Cardiac septum (tissue), 1 donor: Measurements from ENCODE around the gene TBC1D7. TPM values are rescaled to one million over a fixed set of nuclear protein-coding genes. Genes with fewer than 3 reads are reported as not detected.

Source experiments
- DNase-seq: peaks from one replicate; pipeline ENCODE4 v3.0.0-alpha.2; 2020; ENCODE audit warnings: low spot score
- intact Hi-C: fragments of 100-400 bp; cut with DNase I; formaldehyde crosslinking; loops from one replicate; pipeline ENCODE4 v1.14.0; 2022
- long read RNA-seq: library from polyadenylated mRNA; unstranded; transcript quantifications from one replicate; pipeline ENCODE4 v2.0.0, GENCODE V29; 2021
- total RNA-seq: library from RNA; stranded (reverse); fragmentation: NEBNext Ultra II Directional; extraction: Animal tissue kit (Norgen Biotek cat#: 25700); gene quantifications from one replicate; pipeline ENCODE4 v1.2.1, GENCODE V29; 2021
- donor health status: DM: no; HTN: no; CAD: no.

Gene TBC1D7
- 30.5 TPM for total RNA-seq
- long read RNA-seq, transcript TBC1D7-204 (8 exons, 1,276 nt), result minor isoform, 11 of 294 reads
- long read RNA-seq, transcript TBC1D7-202 (8 exons, 1,116 nt), result major isoform, 19 of 294 reads
- long read RNA-seq, partial matches to known transcripts, result 17 of 294 reads
- long read RNA-seq, other reads (novel, unspliced or antisense), result 245 of 294 reads

- intact Hi-C loops, result no loop called here
- DNase-seq, result peak; percentile 97
Observed at GRCh38 chr6:13328076-13328874, at the start of gene TBC1D7. TBC1D7 (minus strand) TSS chr6:13328537; CDS start chr6:13326898, 1,639 bp downstream.

GRCh38 chr6:13377054-13377758 lies 48.9 kb upstream of the TBC1D7 start:
- intact Hi-C loops, result no loop called here

GRCh38 chr6:13375360-13375878 lies 47.1 kb upstream of the TBC1D7 start:
- DNase-seq, result no peak
- intact Hi-C loops, result no loop called here

More at GRCh38 chr6:13377054-13377758, 48.9 kb upstream of the TBC1D7 start:
- no peak for DNase-seq

- intact Hi-C loops, result no loop called here
- no peak for DNase-seq
Observed at GRCh38 chr6:13373919-13374318, 45.6 kb upstream of the TBC1D7 start.

- DNase-seq, result no peak
- intact Hi-C loops, result no loop called here
Observed at GRCh38 chr6:13373488-13373886, 45.1 kb upstream of the TBC1D7 start.

GRCh38 chr6:13372688-13373487 lies 44.6 kb upstream of the TBC1D7 start:
- intact Hi-C loops, result no loop called here
- no peak for DNase-seq

GRCh38 chr6:13372076-13372475 lies 43.7 kb upstream of the TBC1D7 start:
- intact Hi-C loops, result no loop called here
- no peak for DNase-seq

- no peak for DNase-seq
- intact Hi-C loops, result no loop called here
Observed at GRCh38 chr6:13371421-13372072, 43.2 kb upstream of the TBC1D7 start.

GRCh38 chr6:13370623-13371022 lies 42.3 kb upstream of the TBC1D7 start:
- intact Hi-C loops, result no loop called here
- no peak for DNase-seq

- DNase-seq, result no peak
- intact Hi-C loops, result loop anchor here (10.0 kb wide), 1 partner anchor 165 kb away; no protein-coding TSS in a partner anchor
Observed at GRCh38 chr6:13369591-13369990, 41.3 kb upstream of the TBC1D7 start.

- no peak for DNase-seq
- intact Hi-C loops, result loop anchor here (10.0 kb wide), 1 partner anchor 166 kb away; no protein-coding TSS in a partner anchor
Observed at GRCh38 chr6:13368731-13369115, 40.4 kb upstream of the TBC1D7 start.

- intact Hi-C loops, result loop anchor here (10.0 kb wide), 1 partner anchor 167 kb away; no protein-coding TSS in a partner anchor
- no peak for DNase-seq
Observed at GRCh38 chr6:13368079-13368730, 39.9 kb upstream of the TBC1D7 start.

- no peak for DNase-seq
- intact Hi-C loops, result loop anchor here (10.0 kb wide), 1 partner anchor 167 kb away; no protein-coding TSS in a partner anchor
Observed at GRCh38 chr6:13367396-13367795, 39.1 kb upstream of the TBC1D7 start.

GRCh38 chr6:13365320-13365719 lies 37.0 kb upstream of the TBC1D7 start:
- intact Hi-C loops, result loop anchor here (10.0 kb wide), 1 partner anchor 169 kb away; no protein-coding TSS in a partner anchor
- DNase-seq, result no peak

- DNase-seq, result no peak
- intact Hi-C loops, result loop anchor here (5.0 to 10.0 kb wide), 2 partner anchors 42 to 170 kb away; no protein-coding TSS in a partner anchor
Observed at GRCh38 chr6:13364842-13365241, 36.5 kb upstream of the TBC1D7 start.

GRCh38 chr6:13362412-13362811 lies 34.1 kb upstream of the TBC1D7 start:
- no peak for DNase-seq
- intact Hi-C loops, result loop anchor here (5.0 to 10.0 kb wide), 2 partner anchors 45 to 172 kb away; no protein-coding TSS in a partner anchor

GRCh38 chr6:13360671-13361540 lies 32.6 kb upstream of the TBC1D7 start:
- DNase-seq, result no peak
- intact Hi-C loops, result loop anchor here (5.0 to 10.0 kb wide), 2 partner anchors 46 to 174 kb away; no protein-coding TSS in a partner anchor
